HEK293 (cell line): ENCODE measurements around the gene BCLAF1.

Source experiments
- CTCF ChIA-PET: fragments of 350-600 bp; formaldehyde crosslinking; extraction: SDS; loops from one replicate; lab custom pipeline; 2021; ENCODE audit warnings: antibody characterized with exemption; lab: Yijun Ruan, JAX
- POLR2A ChIA-PET: fragments of 300-600 bp; formaldehyde crosslinking; extraction: SDS; loops from one replicate; lab custom pipeline; 2020; ENCODE audit warnings: antibody characterized with exemption, inconsistent platforms; lab: Yijun Ruan, JAX
- H3K27ac ChIP-seq: fragments of 200-500 bp; sonication (Bioruptor generic); 2 replicates; pipeline ENCODE4 v1.5.1; 2014; ENCODE audit warnings: low read depth, low read length, control low read depth, inconsistent platforms; ENCODE audit errors: extremely low read depth
- H3K36me3 ChIP-seq, 2 experiments: fragments of 200-500 bp in 1 of 2; sonication (Bioruptor generic) in 1 of 2; 1 replicate in 1 of 2; 2 replicates in 1 of 2; pipeline ENCODE4 v1.5.1; 2014 to 2017; ENCODE audit warnings: inconsistent platforms in 2 of 2, low read length in 2 of 2; ENCODE audit not compliant: control insufficient read depth in 2 of 2, insufficient read depth in 1 of 2
- H3K4me1 ChIP-seq: fragments of 200-500 bp; sonication (Bioruptor generic); 2 replicates; pipeline ENCODE4 v1.5.1; 2014; ENCODE audit warnings: mild to moderate bottlenecking, low read length, inconsistent platforms; ENCODE audit not compliant: control insufficient read depth, insufficient read depth
- H3K4me3 ChIP-seq: 2 replicates; pipeline ENCODE4 v1.5.1; 2011; ENCODE audit warnings: low read depth, mild to moderate bottlenecking, control low read depth, low read length, moderate library complexity
- H3K9me3 ChIP-seq: fragments of 200-500 bp; sonication (Bioruptor generic); 2 replicates; pipeline ENCODE4 v1.5.1; 2014; ENCODE audit warnings: low read depth, low read length, inconsistent platforms; ENCODE audit not compliant: control insufficient read depth, insufficient read depth
- GLIS2 ChIP-seq: fragments of 450-650 bp; formaldehyde crosslinking; IDR thresholded peaks from 2 replicates; pipeline ENCODE4 v1.5.1; 2016; ENCODE audit warnings: missing biosample characterization, missing genetic modification characterization
- PRDM4 ChIP-seq: fragments of 450-650 bp; formaldehyde crosslinking; IDR thresholded peaks from 2 replicates; pipeline ENCODE4 v1.5.1; 2017; ENCODE audit warnings: missing biosample characterization, missing genetic modification characterization
- SETDB1 ChIP-seq: IDR thresholded peaks from one replicate; pipeline ENCODE4 v1.6.1; 2017; ENCODE audit warnings: mild to moderate bottlenecking, low read length, moderate library complexity, mixed read lengths; ENCODE audit not compliant: insufficient read length
- SP7 ChIP-seq: fragments of 450-650 bp; formaldehyde crosslinking; IDR thresholded peaks from 2 replicates; pipeline ENCODE4 v1.5.1; 2016; ENCODE audit warnings: missing biosample characterization, missing genetic modification characterization
- ZNF112 ChIP-seq: fragments of 450-650 bp; formaldehyde crosslinking; IDR thresholded peaks from 2 replicates; pipeline ENCODE4 v1.5.0; 2017; ENCODE audit warnings: missing biosample characterization, missing genetic modification characterization
- ZNF175 ChIP-seq: fragments of 450-650 bp; formaldehyde crosslinking; IDR thresholded peaks from 2 replicates; pipeline ENCODE4 v1.5.1; 2016; ENCODE audit warnings: missing biosample characterization, missing genetic modification characterization
- ZNF2 ChIP-seq: fragments of 450-650 bp; formaldehyde crosslinking; IDR thresholded peaks from 2 replicates; pipeline ENCODE4 v1.5.1; 2016; ENCODE audit warnings: missing biosample characterization, missing genetic modification characterization
- ZNF202 ChIP-seq: fragments of 450-650 bp; formaldehyde crosslinking; IDR thresholded peaks from 2 replicates; pipeline ENCODE4 v1.5.1; 2016; ENCODE audit warnings: missing biosample characterization, missing genetic modification characterization, borderline replicate concordance
- ZNF354C ChIP-seq: fragments of 450-650 bp; formaldehyde crosslinking; IDR thresholded peaks from 2 replicates; pipeline ENCODE4 v1.5.1; 2016; ENCODE audit warnings: missing biosample characterization, missing genetic modification characterization, low read depth, borderline replicate concordance
- ZNF404 ChIP-seq: fragments of 450-650 bp; formaldehyde crosslinking; IDR thresholded peaks from 2 replicates; pipeline ENCODE4 v1.5.1; 2017; ENCODE audit warnings: missing biosample characterization, missing genetic modification characterization
- ZNF48 ChIP-seq: fragments of 450-650 bp; formaldehyde crosslinking; IDR thresholded peaks from 2 replicates; pipeline ENCODE4 v1.5.1; 2016; ENCODE audit warnings: missing biosample characterization, missing genetic modification characterization
- ZNF670 ChIP-seq: fragments of 450-650 bp; formaldehyde crosslinking; IDR thresholded peaks from 2 replicates; pipeline ENCODE4 v1.5.1; 2016; ENCODE audit warnings: missing biosample characterization, missing genetic modification characterization, low read depth
- ZNF707 ChIP-seq: fragments of 450-650 bp; formaldehyde crosslinking; IDR thresholded peaks from 2 replicates; pipeline ENCODE4 v1.5.1; 2016; ENCODE audit warnings: missing biosample characterization, missing genetic modification characterization
- ZNF768 ChIP-seq: fragments of 450-650 bp; formaldehyde crosslinking; IDR thresholded peaks from 2 replicates; pipeline ENCODE4 v1.5.1; 2018; ENCODE audit warnings: missing biosample characterization, mild to moderate bottlenecking, missing genetic modification characterization
- ZSCAN23 ChIP-seq: fragments of 450-650 bp; formaldehyde crosslinking; IDR thresholded peaks from 2 replicates; pipeline ENCODE4 v1.5.1; 2016; ENCODE audit warnings: missing biosample characterization, missing genetic modification characterization
- TF ChIP-seq, protein P1 (sequence below): fragments of 450-650 bp; formaldehyde crosslinking; IDR thresholded peaks from 2 replicates; pipeline ENCODE4 v1.5.1; 2016; ENCODE audit warnings: missing biosample characterization, missing genetic modification characterization
- TF ChIP-seq, protein P2 (sequence below): fragments of 450-650 bp; formaldehyde crosslinking; IDR thresholded peaks from 2 replicates; pipeline ENCODE4 v1.5.1; 2016; ENCODE audit warnings: missing biosample characterization, missing genetic modification characterization
- TF ChIP-seq, protein P3 (sequence below): fragments of 450-650 bp; formaldehyde crosslinking; IDR thresholded peaks from 2 replicates; pipeline ENCODE4 v1.5.0; 2017; ENCODE audit warnings: missing biosample characterization, missing genetic modification characterization, borderline replicate concordance
- TF ChIP-seq, protein P4 (sequence below): fragments of 450-650 bp; formaldehyde crosslinking; IDR thresholded peaks from 2 replicates; pipeline ENCODE4 v1.5.1; 2017; ENCODE audit warnings: missing biosample characterization, missing genetic modification characterization

Gene BCLAF1

DNA sequence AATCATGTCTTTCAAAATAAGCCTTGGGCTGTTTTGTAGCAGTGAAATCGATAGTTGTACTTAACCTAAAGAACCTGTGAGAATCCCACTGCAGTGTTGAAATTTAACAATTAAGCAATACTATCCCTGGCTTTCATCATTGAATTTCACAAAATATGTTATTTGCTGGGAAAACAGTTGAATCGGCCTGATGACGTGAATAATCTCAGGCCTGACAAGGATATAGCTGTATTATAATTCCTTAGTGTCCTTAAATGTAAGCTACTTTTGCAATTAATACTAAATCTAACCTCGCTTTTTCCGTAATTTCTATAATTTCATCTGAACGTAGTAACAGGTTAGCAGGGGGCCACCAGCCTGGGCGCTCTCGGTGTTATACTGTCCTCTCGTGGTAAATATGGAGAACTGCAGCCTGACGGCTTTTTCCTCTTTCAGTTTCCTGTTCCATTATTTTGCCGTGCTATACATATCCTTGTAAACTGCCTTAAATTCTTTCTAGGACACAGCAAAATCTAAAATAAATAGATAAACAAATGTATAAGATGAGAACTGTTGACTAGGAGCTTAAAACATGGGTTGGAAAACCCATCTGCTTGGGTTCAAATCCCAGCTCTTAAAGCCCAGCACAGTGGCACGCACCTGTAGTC, 63.5 kb downstream of the BCLAF1 start (continued):
- TF ChIP-seq ZNF354C (tag by site-specific recombination): no peak
- no peak for TF ChIP-seq ZNF112
- TF ChIP-seq ZNF2: no peak
- TF ChIP-seq SP7 (tag by site-specific recombination): no peak
- no peak for TF ChIP-seq ZNF768 (tag by site-specific recombination)
- TF ChIP-seq ZNF404 (tag by site-specific recombination): no peak
- no peak for TF ChIP-seq ZNF48 (tag by site-specific recombination)
- TF ChIP-seq, protein P1, sequence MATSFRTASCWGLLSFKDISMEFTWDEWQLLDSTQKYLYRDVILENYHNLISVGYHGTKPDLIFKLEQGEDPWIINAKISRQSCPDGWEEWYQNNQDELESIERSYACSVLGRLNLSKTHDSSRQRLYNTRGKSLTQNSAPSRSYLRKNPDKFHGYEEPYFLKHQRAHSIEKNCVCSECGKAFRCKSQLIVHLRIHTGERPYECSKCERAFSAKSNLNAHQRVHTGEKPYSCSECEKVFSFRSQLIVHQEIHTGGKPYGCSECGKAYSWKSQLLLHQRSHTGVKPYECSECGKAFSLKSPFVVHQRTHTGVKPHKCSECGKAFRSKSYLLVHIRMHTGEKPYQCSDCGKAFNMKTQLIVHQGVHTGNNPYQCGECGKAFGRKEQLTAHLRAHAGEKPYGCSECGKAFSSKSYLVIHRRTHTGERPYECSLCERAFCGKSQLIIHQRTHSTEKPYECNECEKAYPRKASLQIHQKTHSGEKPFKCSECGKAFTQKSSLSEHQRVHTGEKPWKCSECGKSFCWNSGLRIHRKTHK: no peak
- TF ChIP-seq ZSCAN23 (tag by site-specific recombination): no peak
- TF ChIP-seq ZNF707 (tag by site-specific recombination): no peak
- TF ChIP-seq ZNF202 (tag by site-specific recombination): no peak
- TF ChIP-seq ZNF175 (tag by site-specific recombination): no peak
- no peak for TF ChIP-seq PRDM4 (tag by site-specific recombination)

GRCh38 chr6:136225496-136225895, 64.2 kb downstream of the BCLAF1 start:
- H3K4me1 ChIP-seq: no peaks in the 10 kb centered on the region
- CTCF ChIA-PET: interaction anchor here (0.6 to 2.8 kb wide), 82 partner anchors 9 to 786 kb away, joined by 3 to 91 read pairs (median 5); partner anchors contain the start of genes MAP7, MTFR2 and PDE7B
- POLR2A ChIA-PET: no interaction called here
- no peak overlapping the region for H3K27ac ChIP-seq
- no peaks in the 10 kb centered on the region for H3K9me3 ChIP-seq
- no peak overlapping the region for H3K4me3 ChIP-seq
- no peaks in the 10 kb centered on the region; a peak in 1 of 3 replicates for H3K36me3 ChIP-seq
- no peak for TF ChIP-seq ZNF670 (tag by site-specific recombination)
- TF ChIP-seq, protein P2, sequence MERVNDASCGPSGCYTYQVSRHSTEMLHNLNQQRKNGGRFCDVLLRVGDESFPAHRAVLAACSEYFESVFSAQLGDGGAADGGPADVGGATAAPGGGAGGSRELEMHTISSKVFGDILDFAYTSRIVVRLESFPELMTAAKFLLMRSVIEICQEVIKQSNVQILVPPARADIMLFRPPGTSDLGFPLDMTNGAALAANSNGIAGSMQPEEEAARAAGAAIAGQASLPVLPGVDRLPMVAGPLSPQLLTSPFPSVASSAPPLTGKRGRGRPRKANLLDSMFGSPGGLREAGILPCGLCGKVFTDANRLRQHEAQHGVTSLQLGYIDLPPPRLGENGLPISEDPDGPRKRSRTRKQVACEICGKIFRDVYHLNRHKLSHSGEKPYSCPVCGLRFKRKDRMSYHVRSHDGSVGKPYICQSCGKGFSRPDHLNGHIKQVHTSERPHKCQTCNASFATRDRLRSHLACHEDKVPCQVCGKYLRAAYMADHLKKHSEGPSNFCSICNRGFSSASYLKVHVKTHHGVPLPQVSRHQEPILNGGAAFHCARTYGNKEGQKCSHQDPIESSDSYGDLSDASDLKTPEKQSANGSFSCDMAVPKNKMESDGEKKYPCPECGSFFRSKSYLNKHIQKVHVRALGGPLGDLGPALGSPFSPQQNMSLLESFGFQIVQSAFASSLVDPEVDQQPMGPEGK (tag by site-specific recombination): peak; percentile 36
- TF ChIP-seq, protein P3, sequence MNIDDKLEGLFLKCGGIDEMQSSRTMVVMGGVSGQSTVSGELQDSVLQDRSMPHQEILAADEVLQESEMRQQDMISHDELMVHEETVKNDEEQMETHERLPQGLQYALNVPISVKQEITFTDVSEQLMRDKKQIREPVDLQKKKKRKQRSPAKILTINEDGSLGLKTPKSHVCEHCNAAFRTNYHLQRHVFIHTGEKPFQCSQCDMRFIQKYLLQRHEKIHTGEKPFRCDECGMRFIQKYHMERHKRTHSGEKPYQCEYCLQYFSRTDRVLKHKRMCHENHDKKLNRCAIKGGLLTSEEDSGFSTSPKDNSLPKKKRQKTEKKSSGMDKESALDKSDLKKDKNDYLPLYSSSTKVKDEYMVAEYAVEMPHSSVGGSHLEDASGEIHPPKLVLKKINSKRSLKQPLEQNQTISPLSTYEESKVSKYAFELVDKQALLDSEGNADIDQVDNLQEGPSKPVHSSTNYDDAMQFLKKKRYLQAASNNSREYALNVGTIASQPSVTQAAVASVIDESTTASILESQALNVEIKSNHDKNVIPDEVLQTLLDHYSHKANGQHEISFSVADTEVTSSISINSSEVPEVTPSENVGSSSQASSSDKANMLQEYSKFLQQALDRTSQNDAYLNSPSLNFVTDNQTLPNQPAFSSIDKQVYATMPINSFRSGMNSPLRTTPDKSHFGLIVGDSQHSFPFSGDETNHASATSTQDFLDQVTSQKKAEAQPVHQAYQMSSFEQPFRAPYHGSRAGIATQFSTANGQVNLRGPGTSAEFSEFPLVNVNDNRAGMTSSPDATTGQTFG (tag by site-specific recombination): no peak
- TF ChIP-seq, protein P4, sequence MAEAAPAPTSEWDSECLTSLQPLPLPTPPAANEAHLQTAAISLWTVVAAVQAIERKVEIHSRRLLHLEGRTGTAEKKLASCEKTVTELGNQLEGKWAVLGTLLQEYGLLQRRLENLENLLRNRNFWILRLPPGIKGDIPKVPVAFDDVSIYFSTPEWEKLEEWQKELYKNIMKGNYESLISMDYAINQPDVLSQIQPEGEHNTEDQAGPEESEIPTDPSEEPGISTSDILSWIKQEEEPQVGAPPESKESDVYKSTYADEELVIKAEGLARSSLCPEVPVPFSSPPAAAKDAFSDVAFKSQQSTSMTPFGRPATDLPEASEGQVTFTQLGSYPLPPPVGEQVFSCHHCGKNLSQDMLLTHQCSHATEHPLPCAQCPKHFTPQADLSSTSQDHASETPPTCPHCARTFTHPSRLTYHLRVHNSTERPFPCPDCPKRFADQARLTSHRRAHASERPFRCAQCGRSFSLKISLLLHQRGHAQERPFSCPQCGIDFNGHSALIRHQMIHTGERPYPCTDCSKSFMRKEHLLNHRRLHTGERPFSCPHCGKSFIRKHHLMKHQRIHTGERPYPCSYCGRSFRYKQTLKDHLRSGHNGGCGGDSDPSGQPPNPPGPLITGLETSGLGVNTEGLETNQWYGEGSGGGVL (tag by site-specific recombination): peak; percentile 74
- TF ChIP-seq SETDB1: peak; percentile 68
- peak; percentile 37 for TF ChIP-seq GLIS2 (tag by site-specific recombination)
